MV-4-11 (cell line): ENCODE data around the gene MFSD12.
A peak's percentile ranks its signal among the peaks of the same experiment; 100 is the strongest.

ENCODE experiments used
- DNase-seq: peaks from one replicate; lab custom pipeline; 2025; lab: John Stamatoyannopoulos, UW

MFSD12 gene

GRCh38 chr19:3557461-3558248 lies at the start of gene MFSD12:
Gene MFSD12 (minus strand): TSS chr19:3557586. CDS start chr19:3557403, 183 bp downstream.
- DNase-seq, result peak; percentile 93

- no peak for DNase-seq
These were observed 49.4 kb upstream of the MFSD12 start, which contains the start of gene TBXA2R for GRCh38 chr19:3606690-3607289. Gene TBXA2R (minus strand): TSS chr19:3606875. CDS start chr19:3600634, 6,241 bp downstream.

GRCh38 chr19:3606174-3606689 lies 48.8 kb upstream of the MFSD12 start:
- DNase-seq, result no peak

- DNase-seq, result no peak
These were observed 48.4 kb upstream of the MFSD12 start for GRCh38 chr19:3605770-3606169.

GRCh38 chr19:3605361-3605760 lies 48.0 kb upstream of the MFSD12 start:
- DNase-seq, result no peak

- DNase-seq, result no peak
These were observed 47.6 kb upstream of the MFSD12 start for GRCh38 chr19:3604987-3605343.

GRCh38 chr19:3604227-3604986 lies 47.0 kb upstream of the MFSD12 start:
- DNase-seq, result no peak

- DNase-seq, result no peak
These were observed 45.9 kb upstream of the MFSD12 start for GRCh38 chr19:3603121-3603811.

- DNase-seq, result no peak
These were observed 43.6 kb upstream of the MFSD12 start for GRCh38 chr19:3601021-3601420.

GRCh38 chr19:3599776-3600187 lies 42.4 kb upstream of the MFSD12 start:
- DNase-seq, result no peak

- no peak for DNase-seq
These were observed 38.2 kb upstream of the MFSD12 start for GRCh38 chr19:3595521-3596061.

GRCh38 chr19:3593156-3593555 lies 35.8 kb upstream of the MFSD12 start:
- DNase-seq, result no peak

GRCh38 chr19:3591876-3592613 lies 34.7 kb upstream of the MFSD12 start:
- DNase-seq, result no peak

GRCh38 chr19:3590991-3591659 lies 33.7 kb upstream of the MFSD12 start:
- DNase-seq, result no peak

GRCh38 chr19:3589949-3590348 lies 32.6 kb upstream of the MFSD12 start:
- DNase-seq, result no peak

GRCh38 chr19:3589439-3589838 lies 32.1 kb upstream of the MFSD12 start:
- no peak for DNase-seq

GRCh38 chr19:3586707-3587346 lies 29.4 kb upstream of the MFSD12 start:
- no peak for DNase-seq

GRCh38 chr19:3586127-3586626 lies 28.8 kb upstream of the MFSD12 start:
- DNase-seq, result no peak

GRCh38 chr19:3585301-3586126 lies 28.1 kb upstream of the MFSD12 start, which contains the start of gene GIPC3:
Gene GIPC3 (plus strand): TSS chr19:3585478. CDS start chr19:3585598, 120 bp downstream.
- no peak for DNase-seq
